Astrocyte of the spinal cord (primary cell): ENCODE results near the gene KITLG.
A peak's percentile ranks its signal among the peaks of the same experiment; 100 is the strongest.

Source experiments
- DNase-seq: peaks from one replicate; pipeline ENCODE4 v3.0.0; 2011; ENCODE audit warnings: low read depth, low spot score
- H3K4me3 ChIP-seq: 2 replicates; pipeline ENCODE4 v1.5.1; 2011; ENCODE audit warnings: low read depth, mild to moderate bottlenecking, low read length, moderate library complexity
- CTCF ChIP-seq: IDR thresholded peaks from 2 replicates; pipeline ENCODE4 v1.5.1; 2012; ENCODE audit warnings: low read depth, mild to moderate bottlenecking, low read length, inconsistent platforms
- in situ Hi-C: cut with HindIII; loops from 2 replicates; pipeline ENCODE4 v1.10.0; 2017; ENCODE audit warnings: low sequenced_read_pairs

KITLG gene

GRCh38 chr12:88448337-88448915 lies 131.8 kb downstream of the KITLG start:
- H3K4me3 ChIP-seq: no peak overlapping the region
- no peak for TF ChIP-seq CTCF
- peak; percentile 23 for DNase-seq
- in situ Hi-C loops: no loop called here

- H3K4me3 ChIP-seq: no peak overlapping the region
- no peak for TF ChIP-seq CTCF
- DNase-seq: no peak
- in situ Hi-C loops: no loop called here
Observed at GRCh38 chr12:88445705-88446394, 134.4 kb downstream of the KITLG start.

GRCh38 chr12:88444481-88444880 lies 135.8 kb downstream of the KITLG start:
- in situ Hi-C loops: no loop called here
- no peak overlapping the region for H3K4me3 ChIP-seq
- TF ChIP-seq CTCF: no peak
- no peak for DNase-seq
